ENCODE data around the gene KRT73.

Gene KRT73

DNA sequence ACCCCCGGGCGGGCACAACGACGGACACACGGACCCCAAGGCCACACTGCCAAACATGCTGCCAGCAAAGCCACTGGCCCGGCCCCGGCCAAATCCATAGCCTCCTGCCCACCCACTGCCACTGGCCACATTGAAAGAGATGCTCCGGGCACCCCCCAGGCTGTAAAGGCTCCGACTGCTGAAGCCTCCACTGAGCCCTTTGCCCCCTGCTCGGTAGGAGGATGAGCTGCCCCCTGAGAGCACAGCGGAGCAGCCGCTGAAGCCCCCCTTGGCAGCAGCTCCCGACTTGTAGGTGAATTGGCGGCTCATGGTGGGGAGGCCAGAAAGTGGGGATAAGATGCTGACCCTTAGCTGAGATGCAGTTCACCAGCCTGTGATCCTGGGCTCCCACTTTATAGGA lies at the start of gene KRT73:
TSS of gene KRT73 (minus strand) at position 344 of the 400 bp plus-strand sequence. CDS start at position 309, 35 bp downstream.
- intact Hi-C loops (cut with DNase I) = no loop called here
- DNase-seq = no peak

- intact Hi-C loops (cut with DNase I) = no loop called here
- DNase-seq = no peak
Observed at GRCh38 chr12:52667931-52668330, 49.6 kb upstream of the KRT73 start.

- intact Hi-C loops (cut with DNase I) = no loop called here
- no peak for DNase-seq
Observed at GRCh38 chr12:52667509-52667908, 49.1 kb upstream of the KRT73 start.

DNA sequence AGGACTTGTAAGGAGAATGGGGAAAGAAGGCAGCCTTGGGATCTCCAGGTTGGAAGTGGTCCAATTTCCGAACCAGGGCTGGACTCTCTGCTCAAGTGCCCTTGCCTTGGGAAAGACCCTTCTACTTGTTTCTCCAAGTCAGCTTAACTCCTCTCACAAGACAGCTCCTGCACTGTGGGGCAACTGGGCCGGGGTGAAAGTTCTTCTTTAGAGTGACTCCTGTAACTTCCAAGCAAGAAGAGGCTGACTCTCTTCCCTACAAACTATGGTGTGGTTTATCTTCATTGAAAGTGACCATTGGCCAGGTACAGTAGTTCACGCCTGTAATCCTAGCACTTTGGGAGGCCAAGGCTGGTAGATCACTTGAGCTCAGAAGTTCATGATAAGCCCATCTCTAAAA lies 48.1 kb upstream of the KRT73 start:
- no peak for DNase-seq
- intact Hi-C loops (cut with DNase I) = no loop called here

DNA sequence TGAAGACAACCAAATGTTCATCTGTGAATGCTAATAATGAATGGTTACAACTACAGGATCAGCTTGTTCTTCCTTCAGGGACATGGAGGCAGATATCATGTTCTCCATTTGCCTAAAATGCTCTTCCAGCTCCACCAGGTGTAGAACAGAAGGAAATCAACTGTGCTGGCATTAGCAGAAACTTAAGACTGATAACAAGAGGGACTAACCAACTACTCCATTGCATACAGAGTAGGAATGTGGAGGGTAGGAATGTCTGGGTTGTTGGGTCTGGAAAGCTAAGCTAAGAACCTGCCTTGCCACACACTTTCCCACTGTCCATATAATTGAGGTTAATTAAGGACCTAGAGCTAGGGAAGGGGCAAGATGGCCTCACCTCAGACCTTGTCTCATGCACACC lies 45.1 kb upstream of the KRT73 start:
- intact Hi-C loops (cut with DNase I) = no loop called here
- no peak for DNase-seq

GRCh38 chr12:52662918-52663229 lies 44.5 kb upstream of the KRT73 start:
- intact Hi-C loops (cut with DNase I) = no loop called here
- no peak for DNase-seq

DNA sequence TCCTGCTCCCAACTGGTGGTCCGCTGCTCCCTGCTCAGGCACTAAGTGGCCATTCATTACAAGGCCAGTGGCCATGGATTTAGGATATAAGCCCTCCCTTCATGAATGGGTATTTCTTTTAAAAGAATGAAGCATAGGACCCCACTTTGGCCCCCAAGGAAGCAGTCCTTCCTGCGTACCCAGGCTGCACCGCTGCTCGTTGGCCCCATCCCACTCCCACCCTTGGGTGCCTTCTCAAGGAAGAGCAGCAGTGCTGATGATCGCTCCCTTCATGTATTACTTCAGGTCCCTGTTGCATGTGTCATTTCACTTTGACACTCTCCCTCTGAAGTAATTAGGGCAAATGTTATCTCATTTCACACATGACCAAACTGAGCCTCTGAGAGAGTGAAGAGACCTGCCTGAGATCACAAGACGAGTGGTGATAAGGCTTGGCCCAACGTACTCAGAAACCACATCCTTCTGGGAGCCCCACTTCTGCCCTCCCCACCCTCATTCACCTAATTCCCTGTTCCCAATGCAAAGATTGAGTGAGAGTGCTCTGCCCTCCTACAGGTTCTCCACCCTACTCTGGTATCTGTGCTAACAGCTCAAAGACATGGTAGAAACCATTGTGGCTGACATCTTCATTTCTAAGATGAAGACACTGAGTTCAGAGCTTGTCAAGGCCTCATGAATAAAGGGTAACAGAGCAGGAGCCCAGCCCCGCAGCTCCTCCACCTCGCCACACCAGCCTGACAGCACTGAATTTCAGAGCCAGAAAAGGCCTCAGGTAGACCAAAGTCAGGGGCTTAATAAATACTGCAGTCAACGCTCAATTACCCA lies 43.9 kb upstream of the KRT73 start:
- DNase-seq = no peak
- intact Hi-C loops (cut with DNase I) = no loop called here

DNA sequence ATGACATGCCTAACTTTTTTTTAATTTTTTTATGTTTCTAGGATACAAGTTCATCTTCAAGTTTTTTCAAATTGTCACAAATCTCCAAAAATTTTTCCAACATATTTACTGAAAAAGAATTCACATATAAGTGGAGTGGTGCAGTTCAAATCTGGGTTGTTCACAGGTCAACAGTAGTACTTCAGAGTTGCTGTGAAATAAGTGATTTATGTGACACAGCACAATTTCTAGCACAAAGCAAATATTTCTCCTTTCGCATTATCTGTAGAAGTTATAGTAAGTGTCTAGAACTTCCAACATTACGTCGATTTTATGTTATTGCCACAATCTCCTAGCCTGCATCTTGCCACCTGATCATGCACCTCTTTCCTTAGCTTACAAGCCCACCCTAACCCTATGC lies 43.3 kb upstream of the KRT73 start:
- intact Hi-C loops (cut with DNase I) = no loop called here
- DNase-seq = no peak

GRCh38 chr12:52660934-52661499 lies 42.7 kb upstream of the KRT73 start:
- DNase-seq = no peak
- intact Hi-C loops (cut with DNase I) = no loop called here

GRCh38 chr12:52659951-52660350 lies 41.6 kb upstream of the KRT73 start:
- intact Hi-C loops (cut with DNase I) = no loop called here
- no peak for DNase-seq

DNA sequence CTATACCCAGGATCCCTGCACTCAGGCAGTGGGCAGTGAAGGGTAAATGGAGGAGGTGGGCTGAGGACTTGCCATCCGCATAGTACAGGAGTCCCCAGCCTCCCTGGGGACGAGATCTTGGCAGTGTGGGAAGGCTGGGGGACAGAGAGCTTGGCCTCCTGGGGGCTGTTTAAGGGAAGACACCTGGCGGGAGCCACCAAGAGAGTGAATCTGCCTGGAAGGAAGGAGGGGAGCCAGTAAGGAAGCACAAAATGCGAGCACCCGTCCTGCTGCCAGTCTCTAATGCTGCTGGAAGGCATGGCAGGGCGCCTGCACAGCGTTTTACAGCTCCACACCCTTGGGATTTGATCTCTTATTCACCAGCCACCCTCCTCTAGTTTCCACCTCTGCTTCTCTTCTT lies 41.0 kb upstream of the KRT73 start:
- intact Hi-C loops (cut with DNase I) = no loop called here
- no peak for DNase-seq

GRCh38 chr12:52658196-52658595 lies 39.8 kb upstream of the KRT73 start:
- DNase-seq = no peak
- intact Hi-C loops (cut with DNase I) = no loop called here

GRCh38 chr12:52657250-52657902 lies 39.0 kb upstream of the KRT73 start:
- intact Hi-C loops (cut with DNase I) = no loop called here
- no peak for DNase-seq

DNA sequence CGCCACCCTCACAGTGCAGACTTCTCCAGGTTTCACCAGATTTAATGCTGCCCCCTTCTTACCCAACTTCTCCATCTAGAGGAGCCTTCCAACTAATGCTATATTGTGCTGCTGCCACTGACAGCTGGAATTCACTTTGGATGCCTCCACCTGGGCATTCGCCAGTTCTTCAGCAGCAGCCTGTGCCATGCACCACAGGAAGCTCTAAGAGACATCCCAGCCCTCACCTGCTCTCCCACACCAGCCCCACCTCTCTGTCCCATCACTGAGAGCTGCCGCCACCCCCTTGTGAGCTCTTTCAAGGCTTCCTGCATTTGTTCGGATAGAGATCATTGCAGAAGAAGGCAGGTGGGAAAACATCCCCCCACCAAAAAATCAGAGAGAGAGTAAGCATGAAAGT lies 38.3 kb upstream of the KRT73 start:
- intact Hi-C loops (cut with DNase I) = no loop called here
- no peak for DNase-seq

- intact Hi-C loops (cut with DNase I) = no loop called here
- no peak for DNase-seq
Observed at GRCh38 chr12:52655720-52656124, 37.4 kb upstream of the KRT73 start.

GRCh38 chr12:52655251-52655650 lies 36.9 kb upstream of the KRT73 start:
- DNase-seq = peak in 1 of 10 donors; percentile 77

GRCh38 chr12:52651726-52652261 lies 33.4 kb upstream of the KRT73 start, which contains the start of gene KRT2:
Gene KRT2 (minus strand): TSS chr12:52652211. CDS start chr12:52652142, 69 bp downstream.
- intact Hi-C loops (cut with DNase I) = no loop called here
- DNase-seq = peak in 1 of 10 donors; percentile 72

More at GRCh38 chr12:52655251-52655650, 36.9 kb upstream of the KRT73 start:
- intact Hi-C loops (cut with DNase I) = no loop called here

GRCh38 chr12:52650520-52651081 lies 32.2 kb upstream of the KRT73 start:
- peak in 1 of 10 donors; percentile 63 for DNase-seq
- intact Hi-C loops (cut with DNase I) = no loop called here

GRCh38 chr12:52649066-52649465 lies 30.7 kb upstream of the KRT73 start:
- DNase-seq = no peak
- intact Hi-C loops (cut with DNase I) = no loop called here

DNA sequence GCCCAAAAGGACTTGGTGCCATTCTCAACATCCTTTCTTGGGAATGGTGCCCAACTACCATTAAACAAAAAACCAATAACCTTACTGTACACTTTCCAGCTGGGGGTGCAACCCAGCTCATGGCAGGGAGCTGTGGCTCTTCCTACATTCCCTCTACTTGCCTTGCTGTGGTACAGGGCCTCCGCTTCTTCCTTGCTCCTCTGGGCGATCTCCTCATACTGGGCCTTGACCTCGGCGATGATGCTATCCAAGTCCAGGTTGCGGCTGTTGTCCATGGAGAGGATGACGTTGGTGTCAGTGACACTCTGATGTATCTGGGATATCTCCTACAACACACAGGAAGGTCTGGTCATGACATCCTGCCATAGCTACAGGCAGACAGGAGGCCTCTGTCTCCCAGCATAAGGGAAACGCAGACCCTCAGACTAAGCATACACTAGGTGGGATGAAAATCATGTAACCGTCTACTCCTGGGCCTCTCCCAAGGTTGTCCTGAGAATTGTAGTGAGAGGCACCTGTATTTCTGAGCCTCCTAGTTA lies 29.7 kb upstream of the KRT73 start:
- DNase-seq = no peak
- intact Hi-C loops (cut with DNase I) = no loop called here

DNA sequence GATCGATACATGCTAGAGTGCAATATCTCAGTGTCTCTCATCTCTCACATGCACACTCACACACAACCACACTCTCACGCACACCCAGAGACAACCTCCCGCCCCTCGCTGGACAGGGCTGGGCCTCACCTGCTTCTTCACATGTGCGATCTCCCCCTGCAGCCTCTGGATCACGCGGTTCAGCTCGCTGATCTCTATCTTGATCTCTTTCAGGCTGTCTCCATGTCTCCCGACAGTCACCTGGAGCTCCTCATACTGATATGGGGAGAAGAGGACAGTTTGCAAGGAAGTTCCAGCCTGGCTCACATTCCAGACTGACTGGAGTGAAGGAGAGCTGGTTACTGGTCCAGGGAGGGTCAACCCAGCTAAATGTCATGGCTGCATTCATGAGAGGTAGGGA lies 29.2 kb upstream of the KRT73 start:
- intact Hi-C loops (cut with DNase I) = no loop called here
- DNase-seq = no peak
